Measurements from ENCODE around the gene MUC5B. TPM values are rescaled to one million over a fixed set of nuclear protein-coding genes. Genes with fewer than 3 reads are reported as not detected.

Gene MUC5B
- total RNA-seq, 1 donor from 2014 or later: not detected

- Histone ChIP-seq H3K9me3 (replicated peaks) (no peaks in the 10 kb centered on the region), H3K27me3 (ENCODE audit: low read depth) (no peaks in the 10 kb centered on the region), H3K27ac (replicated peaks) (no peak overlapping the region), H3K4me1 (no peaks in the 10 kb centered on the region), H3K36me3 (no peaks in the 10 kb centered on the region), H3K4me3 (no peak overlapping the region)
- intact Hi-C loops (cut with micrococcal nuclease): no loop called here
- no peak for DNase-seq
- TF ChIP-seq, protein P1, sequence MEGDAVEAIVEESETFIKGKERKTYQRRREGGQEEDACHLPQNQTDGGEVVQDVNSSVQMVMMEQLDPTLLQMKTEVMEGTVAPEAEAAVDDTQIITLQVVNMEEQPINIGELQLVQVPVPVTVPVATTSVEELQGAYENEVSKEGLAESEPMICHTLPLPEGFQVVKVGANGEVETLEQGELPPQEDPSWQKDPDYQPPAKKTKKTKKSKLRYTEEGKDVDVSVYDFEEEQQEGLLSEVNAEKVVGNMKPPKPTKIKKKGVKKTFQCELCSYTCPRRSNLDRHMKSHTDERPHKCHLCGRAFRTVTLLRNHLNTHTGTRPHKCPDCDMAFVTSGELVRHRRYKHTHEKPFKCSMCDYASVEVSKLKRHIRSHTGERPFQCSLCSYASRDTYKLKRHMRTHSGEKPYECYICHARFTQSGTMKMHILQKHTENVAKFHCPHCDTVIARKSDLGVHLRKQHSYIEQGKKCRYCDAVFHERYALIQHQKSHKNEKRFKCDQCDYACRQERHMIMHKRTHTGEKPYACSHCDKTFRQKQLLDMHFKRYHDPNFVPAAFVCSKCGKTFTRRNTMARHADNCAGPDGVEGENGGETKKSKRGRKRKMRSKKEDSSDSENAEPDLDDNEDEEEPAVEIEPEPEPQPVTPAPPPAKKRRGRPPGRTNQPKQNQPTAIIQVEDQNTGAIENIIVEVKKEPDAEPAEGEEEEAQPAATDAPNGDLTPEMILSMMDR (IDR thresholded peaks at IDR 0.05; ENCODE audit: borderline replicate concordance): no peak
Observed at GRCh38 chr11:1251236-1251770, 28.4 kb downstream of the MUC5B start.

DNA sequence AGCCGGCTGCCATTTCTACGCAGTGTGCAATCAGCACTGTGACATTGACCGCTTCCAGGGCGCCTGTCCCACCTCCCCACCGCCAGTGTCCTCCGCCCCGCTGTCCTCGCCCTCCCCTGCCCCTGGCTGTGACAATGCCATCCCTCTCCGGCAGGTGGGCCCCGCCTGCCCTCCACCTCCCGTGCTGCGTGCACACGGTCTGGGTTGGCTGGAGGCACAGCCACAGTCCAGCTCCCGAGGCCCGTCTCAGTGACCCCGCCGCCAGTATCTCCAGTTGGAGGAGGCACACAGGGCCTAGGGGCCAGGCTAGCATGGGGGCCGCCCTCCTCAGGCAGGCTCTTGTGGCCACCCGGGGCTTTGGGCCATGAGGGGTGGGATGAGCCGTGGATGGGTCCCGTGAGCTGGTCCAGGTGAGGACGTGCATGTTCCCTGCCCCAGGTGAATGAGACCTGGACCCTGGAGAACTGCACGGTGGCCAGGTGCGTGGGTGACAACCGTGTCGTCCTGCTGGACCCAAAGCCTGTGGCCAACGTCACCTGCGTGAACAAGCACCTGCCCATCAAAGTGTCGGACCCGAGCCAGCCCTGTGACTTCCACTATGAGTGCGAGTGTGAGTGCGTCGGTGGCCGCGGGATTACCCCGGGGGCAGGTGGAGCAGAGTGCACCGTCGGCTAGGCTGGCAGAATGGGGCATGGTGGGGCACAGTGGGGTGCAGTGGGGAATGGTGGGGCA, 29.7 kb downstream of the MUC5B start:
- Histone ChIP-seq H3K36me3 (no peaks in the 10 kb centered on the region), H3K4me3 (no peak overlapping the region), H3K9me3 (replicated peaks) (no peaks in the 10 kb centered on the region), H3K4me1 (no peaks in the 10 kb centered on the region), H3K27ac (replicated peaks) (no peak overlapping the region), H3K27me3 (ENCODE audit: low read depth) (peaks cover 10% of the 10 kb centered on the region)
- no peak for DNase-seq
- TF ChIP-seq, protein P1 (IDR thresholded peaks at IDR 0.05; ENCODE audit: borderline replicate concordance): no peak
- intact Hi-C loops (cut with micrococcal nuclease): no loop called here

- H3K36me3 ChIP-seq: no peaks in the 10 kb centered on the region
- intact Hi-C loops (cut with micrococcal nuclease): no loop called here
- TF ChIP-seq, protein P1 (IDR thresholded peaks at IDR 0.05; ENCODE audit: borderline replicate concordance): no peak
- no peaks in the 10 kb centered on the region for H3K4me1 ChIP-seq
- no peak for DNase-seq
- no peak overlapping the region for H3K4me3 ChIP-seq
- H3K9me3 ChIP-seq (replicated peaks): no peaks in the 10 kb centered on the region
- H3K27ac ChIP-seq (replicated peaks): no peak overlapping the region
- peaks cover 10% of the 10 kb centered on the region for H3K27me3 ChIP-seq (ENCODE audit: low read depth)
Observed at GRCh38 chr11:1253103-1253485, 30.2 kb downstream of the MUC5B start.

DNA sequence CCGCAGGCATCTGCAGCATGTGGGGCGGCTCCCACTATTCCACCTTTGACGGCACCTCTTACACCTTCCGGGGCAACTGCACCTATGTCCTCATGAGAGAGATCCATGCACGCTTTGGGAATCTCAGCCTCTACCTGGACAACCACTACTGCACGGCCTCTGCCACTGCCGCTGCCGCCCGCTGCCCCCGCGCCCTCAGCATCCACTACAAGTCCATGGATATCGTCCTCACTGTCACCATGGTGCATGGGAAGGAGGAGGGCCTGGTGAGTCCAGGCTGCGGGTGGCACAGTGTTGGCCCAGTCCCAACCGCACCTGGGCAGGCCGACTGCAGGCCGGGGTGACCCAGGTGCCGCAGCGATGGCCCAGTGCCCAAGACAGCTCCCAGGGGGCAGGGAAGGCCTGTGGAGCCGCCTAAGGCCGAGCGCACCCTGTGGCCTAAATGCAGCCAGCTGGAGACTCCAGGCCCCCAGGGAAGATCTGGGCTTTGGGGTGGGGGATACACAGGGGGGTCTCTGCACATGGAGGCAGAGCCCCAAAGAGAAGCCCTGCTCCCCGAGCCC, 31.3 kb downstream of the MUC5B start:
- intact Hi-C loops (cut with micrococcal nuclease): no loop called here
- no peak for DNase-seq

DNA sequence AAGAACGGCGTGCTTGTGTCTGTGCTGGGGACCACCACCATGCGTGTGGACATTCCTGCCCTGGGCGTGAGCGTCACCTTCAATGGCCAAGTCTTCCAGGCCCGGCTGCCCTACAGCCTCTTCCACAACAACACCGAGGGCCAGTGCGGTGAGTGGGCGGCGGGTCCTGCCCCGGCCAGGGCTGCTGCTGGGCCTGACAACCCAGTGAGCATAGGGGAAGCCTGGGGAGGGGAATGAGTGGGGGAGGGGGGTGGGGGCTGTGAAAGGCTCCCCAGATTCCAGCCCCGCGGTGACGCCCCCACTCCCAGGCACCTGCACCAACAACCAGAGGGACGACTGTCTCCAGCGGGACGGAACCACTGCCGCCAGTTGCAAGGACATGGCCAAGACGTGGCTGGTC, 31.9 kb downstream of the MUC5B start:
- Histone ChIP-seq H3K4me3 (no peak overlapping the region), H3K27ac (replicated peaks) (no peak overlapping the region), H3K9me3 (replicated peaks) (no peaks in the 10 kb centered on the region), H3K4me1 (no peaks in the 10 kb centered on the region), H3K27me3 (ENCODE audit: low read depth) (peaks cover 10% of the 10 kb centered on the region), H3K36me3 (no peaks in the 10 kb centered on the region)
- TF ChIP-seq, protein P1 (IDR thresholded peaks at IDR 0.05; ENCODE audit: borderline replicate concordance): no peak
- DNase-seq: no peak
- intact Hi-C loops (cut with micrococcal nuclease): no loop called here

More for the DNA sequence above, 31.3 kb downstream of the MUC5B start:
- Histone ChIP-seq H3K27ac (replicated peaks) (no peak overlapping the region), H3K4me3 (no peak overlapping the region), H3K4me1 (no peaks in the 10 kb centered on the region), H3K36me3 (no peaks in the 10 kb centered on the region), H3K9me3 (replicated peaks) (no peaks in the 10 kb centered on the region), H3K27me3 (ENCODE audit: low read depth) (peaks cover 10% of the 10 kb centered on the region)
- TF ChIP-seq, protein P1 (IDR thresholded peaks at IDR 0.05; ENCODE audit: borderline replicate concordance): no peak
